ENCODE measurements around the gene TSHZ3. TPM values are rescaled to one million over a fixed set of nuclear protein-coding genes. Genes with fewer than 3 reads are reported as not detected.

TSHZ3 gene
- total RNA-seq, 1 experiment from 2014 or later, result 3.2 TPM

DNA sequence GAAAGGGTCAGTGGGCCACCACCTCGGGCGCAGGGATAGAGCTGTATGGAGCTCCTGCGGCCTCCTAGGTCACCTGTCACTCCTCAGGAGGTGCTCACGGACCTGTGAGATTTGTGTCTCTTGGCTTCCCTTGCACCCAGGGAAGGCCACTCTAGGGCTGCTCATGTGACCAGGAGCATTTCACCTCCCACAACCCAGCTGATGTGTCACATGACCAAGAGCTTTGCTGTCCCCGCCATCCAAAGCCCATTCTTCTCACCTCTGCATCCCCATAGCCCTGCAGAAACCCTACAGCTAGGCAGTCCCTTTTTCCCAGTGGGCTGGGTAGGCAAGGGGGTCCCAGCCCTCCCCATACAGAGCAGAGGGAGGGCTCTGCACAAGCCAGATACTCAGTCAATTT lies 51.2 kb downstream of the TSHZ3 start:
- H4K8ac ChIP-seq (replicated peaks; ENCODE audit: insufficient read length, low read depth, low read length), result no peak overlapping the region
- no peak overlapping the region for H2BK15ac ChIP-seq (ENCODE audit: low read depth, low read length)
- no peaks in the 10 kb centered on the region for H3K9me3 ChIP-seq (ENCODE audit: control insufficient read depth, low read depth, low read length)
- H2BK20ac ChIP-seq (ENCODE audit: low read depth, low read length, poor library complexity, severe bottlenecking), result no peak overlapping the region
- no peaks in the 10 kb centered on the region for H3K79me1 ChIP-seq (ENCODE audit: insufficient read depth, low read depth, low read length, poor library complexity, severe bottlenecking)
- H3K27ac ChIP-seq (ENCODE audit: insufficient read length, low read depth, low read length), result no peak overlapping the region
- Mint-ChIP-seq H3K27ac (no peak overlapping the region), H3K36me3 (ENCODE audit: insufficient read depth in 1 of 3, low read depth in 3 of 3) (no peaks in the 10 kb centered on the region; a peak in 1 of 7 replicates), H3K4me1 (no peaks in the 10 kb centered on the region), H3K27me3 (ENCODE audit: low read depth) (no peaks in the 10 kb centered on the region), H3K4me3 (no peak overlapping the region), H3K9me3 (no peaks in the 10 kb centered on the region; a peak in 1 of 5 replicates)
- H3K14ac ChIP-seq (ENCODE audit: insufficient read depth, low read length), result no peak overlapping the region
- no peaks in the 10 kb centered on the region for H3K23me2 ChIP-seq (ENCODE audit: insufficient read length, low read depth, low read length, poor library complexity, severe bottlenecking)
- no peak overlapping the region for H2AK5ac ChIP-seq (ENCODE audit: insufficient read length, low read length)
- DNase-seq, result no peak
- H3K4me2 ChIP-seq (ENCODE audit: insufficient read depth, insufficient read length, low read length), result no peak overlapping the region
- no CpG with 5 or more reads among the region's 5 CpGs for WGBS (ENCODE audit: extremely low coverage, insufficient read length, low lambda C conversion rate)
- H3K4me1 ChIP-seq (ENCODE audit: insufficient read depth, low read length), result no peaks in the 10 kb centered on the region
- TF ChIP-seq, protein P1, sequence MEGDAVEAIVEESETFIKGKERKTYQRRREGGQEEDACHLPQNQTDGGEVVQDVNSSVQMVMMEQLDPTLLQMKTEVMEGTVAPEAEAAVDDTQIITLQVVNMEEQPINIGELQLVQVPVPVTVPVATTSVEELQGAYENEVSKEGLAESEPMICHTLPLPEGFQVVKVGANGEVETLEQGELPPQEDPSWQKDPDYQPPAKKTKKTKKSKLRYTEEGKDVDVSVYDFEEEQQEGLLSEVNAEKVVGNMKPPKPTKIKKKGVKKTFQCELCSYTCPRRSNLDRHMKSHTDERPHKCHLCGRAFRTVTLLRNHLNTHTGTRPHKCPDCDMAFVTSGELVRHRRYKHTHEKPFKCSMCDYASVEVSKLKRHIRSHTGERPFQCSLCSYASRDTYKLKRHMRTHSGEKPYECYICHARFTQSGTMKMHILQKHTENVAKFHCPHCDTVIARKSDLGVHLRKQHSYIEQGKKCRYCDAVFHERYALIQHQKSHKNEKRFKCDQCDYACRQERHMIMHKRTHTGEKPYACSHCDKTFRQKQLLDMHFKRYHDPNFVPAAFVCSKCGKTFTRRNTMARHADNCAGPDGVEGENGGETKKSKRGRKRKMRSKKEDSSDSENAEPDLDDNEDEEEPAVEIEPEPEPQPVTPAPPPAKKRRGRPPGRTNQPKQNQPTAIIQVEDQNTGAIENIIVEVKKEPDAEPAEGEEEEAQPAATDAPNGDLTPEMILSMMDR (conservative IDR thresholded peaks at IDR 0.05), result no peak
- no peaks in the 10 kb centered on the region for H3K27me3 ChIP-seq (ENCODE audit: insufficient read depth, low read length)
- H4K20me1 ChIP-seq (ENCODE audit: control insufficient read depth, insufficient read depth, insufficient read length), result no peaks in the 10 kb centered on the region
- H2BK5ac ChIP-seq (ENCODE audit: insufficient read length, low read length), result no peak overlapping the region
- no peak overlapping the region for H2BK12ac ChIP-seq (ENCODE audit: insufficient read length, low read depth, low read length)
- H2AFZ ChIP-seq (ENCODE audit: low read length), result no peak overlapping the region
- H4K5ac ChIP-seq (ENCODE audit: insufficient read length, low read depth, low read length), result no peak overlapping the region
- no peak overlapping the region for H2BK120ac ChIP-seq (ENCODE audit: low read depth, low read length, poor library complexity, severe bottlenecking)
- H3K79me2 ChIP-seq (ENCODE audit: insufficient read depth, low read length), result peaks cover 3% of the 10 kb centered on the region; the same call in 1 of the 2 replicates
- no peak overlapping the region for H3K9ac ChIP-seq (ENCODE audit: extremely low read depth, insufficient read length, low read length)
- H4K91ac ChIP-seq (ENCODE audit: insufficient read length, low read depth, low read length), result no peak overlapping the region
- H3K23ac ChIP-seq (ENCODE audit: insufficient read length, low read depth, low read length), result no peak overlapping the region
- no peak overlapping the region for H3K18ac ChIP-seq (ENCODE audit: insufficient read length, low read depth, low read length)
- H3T11ph ChIP-seq (ENCODE audit: low read length), result no peak overlapping the region
- H3K56ac ChIP-seq (ENCODE audit: insufficient read length, low read depth, low read length), result no peak overlapping the region
- H3K4ac ChIP-seq (ENCODE audit: low read depth, low read length), result no peak overlapping the region
